Calu3 (cell line): ENCODE data around the gene AP1G1. TPM values are rescaled to one million over a fixed set of nuclear protein-coding genes. Genes with fewer than 3 reads are reported as not detected.

ENCODE experiments used
- BruUV-seq: library from RNA; stranded (reverse); fragments of 400-500 nt; replicated peaks from 2 replicates; lab custom pipeline; 2021; lab: Mats Ljungman, UMichigan
- CTCF ChIA-PET: fragments of 300-600 bp; sonication (Branson Sonifier 250); formaldehyde crosslinking; loops from one replicate; lab custom pipeline; 2022; ENCODE audit warnings: antibody characterized with exemption; lab: Charles Lee
- DNase-seq: peaks from one replicate; pipeline ENCODE4 v3.0.0; 2022
- H3K27ac Mint-ChIP-seq: one replicate; pipeline ENCODE4 v1.8.0; 2022; ENCODE audit warnings: mixed read lengths; ENCODE audit not compliant: unreplicated experiment
- H3K27me3 Mint-ChIP-seq: one replicate; pipeline ENCODE4 v1.8.0; 2022; ENCODE audit warnings: mixed read lengths; ENCODE audit not compliant: unreplicated experiment
- H3K36me3 Mint-ChIP-seq: one replicate; pipeline ENCODE4 v1.8.0; 2022; ENCODE audit warnings: mild to moderate bottlenecking, moderate library complexity, mixed read lengths; ENCODE audit not compliant: insufficient read depth, unreplicated experiment
- H3K4me1 Mint-ChIP-seq: one replicate; pipeline ENCODE4 v1.8.0; 2022; ENCODE audit warnings: mild to moderate bottlenecking, low read depth, mixed read lengths; ENCODE audit not compliant: unreplicated experiment
- H3K4me3 Mint-ChIP-seq: one replicate; pipeline ENCODE4 v1.8.0; 2022; ENCODE audit warnings: mild to moderate bottlenecking, low read depth, moderate library complexity, mixed read lengths; ENCODE audit not compliant: unreplicated experiment
- H3K9me3 Mint-ChIP-seq: one replicate; pipeline ENCODE4 v1.8.0; 2022; ENCODE audit warnings: low read depth, mixed read lengths; ENCODE audit not compliant: unreplicated experiment
- CTCF ChIP-seq: fragments of 200-600 bp; IDR thresholded peaks from one replicate; pipeline ENCODE4 v1.8.0; 2022; ENCODE audit warnings: antibody characterized with exemption; ENCODE audit not compliant: unreplicated experiment
- intact Hi-C: fragments of 100-400 bp; cut with micrococcal nuclease; formaldehyde crosslinking; loops from one replicate; pipeline ENCODE4 v1.10.0; 2022; ENCODE audit not compliant: unreplicated experiment
- total RNA-seq: library from RNA; stranded (reverse); gene quantifications from 2 replicates; pipeline ENCODE4 v1.2.3, GENCODE V29; 2022

Gene AP1G1
- total RNA-seq, 1 experiment from 2014 or later = 144 TPM

DNA sequence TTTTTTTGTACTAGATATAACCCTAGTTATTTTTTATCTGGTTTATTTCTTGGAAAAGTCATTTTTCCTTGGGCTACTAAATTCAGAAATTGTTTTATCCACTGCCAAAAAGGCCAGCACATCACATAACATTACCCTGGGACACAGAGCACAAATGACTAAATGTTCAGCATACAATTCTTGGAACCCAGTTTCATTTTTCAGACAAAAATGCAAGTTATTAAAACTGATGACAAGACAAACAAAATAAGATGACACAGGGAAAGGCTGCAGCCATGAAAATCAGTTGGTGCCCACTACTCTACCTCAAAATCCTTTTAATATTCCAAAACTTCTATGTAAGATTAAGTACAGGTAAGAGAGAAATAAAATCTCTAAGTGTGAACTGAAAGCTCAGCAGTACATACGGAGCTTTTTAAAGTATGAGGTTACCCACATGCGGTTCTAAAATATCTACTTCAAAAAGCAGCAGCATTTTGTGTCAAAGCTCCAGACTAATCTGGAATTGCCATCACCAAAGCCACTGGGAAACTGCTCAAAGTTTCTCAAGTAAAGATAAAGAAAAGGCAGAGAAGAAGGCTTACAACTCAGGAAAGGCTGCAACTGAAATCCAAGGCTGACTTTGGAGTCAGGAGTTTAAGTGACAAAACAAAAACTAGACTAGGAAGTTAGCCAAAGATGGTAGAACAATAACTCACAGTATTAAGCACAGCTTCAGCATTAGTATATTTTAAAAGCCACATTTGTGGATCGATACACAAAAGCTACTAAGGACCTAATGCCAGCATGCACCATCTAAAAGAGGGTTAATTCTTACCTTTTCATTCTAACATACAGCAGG lies 41.4 kb downstream of the AP1G1 start:
- H3K27me3 Mint-ChIP-seq = no peaks in the 10 kb centered on the region
- intact Hi-C loops = loop anchor here (2.0 kb wide), 1 partner anchor 18 kb away; no protein-coding TSS in a partner anchor
- CTCF ChIA-PET = interaction anchor here (0.6 kb wide), 1 partner anchor 335 kb away, joined by 3 read pairs; no protein-coding TSS in a partner anchor

GRCh38 chr16:71762186-71762585 lies 46.4 kb downstream of the AP1G1 start:
- Mint-ChIP-seq H3K4me3 (no peak overlapping the region), H3K27me3 (no peaks in the 10 kb centered on the region), H3K27ac (no peak overlapping the region), H3K4me1 (no peaks in the 10 kb centered on the region), H3K36me3 (peaks cover 37% of the 10 kb centered on the region), H3K9me3 (no peaks in the 10 kb centered on the region)
- no TSS peak for BruUV-seq
- DNase-seq = no peak
- intact Hi-C loops = no loop called here
- TF ChIP-seq CTCF = no peak
- CTCF ChIA-PET = interaction anchor here (1.1 kb wide), 1 partner anchor 10 kb away, joined by 3 read pairs; no protein-coding TSS in a partner anchor

More for the DNA sequence above, 41.4 kb downstream of the AP1G1 start:
- Mint-ChIP-seq H3K4me1 (peaks cover 16% of the 10 kb centered on the region), H3K4me3 (no peak overlapping the region), H3K36me3 (peaks cover 63% of the 10 kb centered on the region), H3K27ac (peak overlapping the region; percentile 36), H3K9me3 (no peaks in the 10 kb centered on the region)
- no TSS peak for BruUV-seq
- no peak for DNase-seq
- no peak for TF ChIP-seq CTCF

- CTCF ChIA-PET = no interaction called here
- Mint-ChIP-seq H3K9me3 (no peaks in the 10 kb centered on the region), H3K36me3 (peaks cover 47% of the 10 kb centered on the region), H3K4me3 (no peak overlapping the region), H3K27ac (no peak overlapping the region), H3K27me3 (no peaks in the 10 kb centered on the region), H3K4me1 (no peaks in the 10 kb centered on the region)
- intact Hi-C loops = no loop called here
- BruUV-seq = no TSS peak
- no peak for DNase-seq
- no peak for TF ChIP-seq CTCF
These were observed 47.5 kb downstream of the AP1G1 start for GRCh38 chr16:71761097-71761496.

- CTCF ChIA-PET = no interaction called here
- no peak for TF ChIP-seq CTCF
- BruUV-seq = no TSS peak
- no peak overlapping the region for H3K4me3 Mint-ChIP-seq
- H3K27ac Mint-ChIP-seq = no peak overlapping the region
- H3K9me3 Mint-ChIP-seq = no peaks in the 10 kb centered on the region
- no peak for DNase-seq
- peaks cover 55% of the 10 kb centered on the region for H3K36me3 Mint-ChIP-seq
- peaks cover 6% of the 10 kb centered on the region for H3K4me1 Mint-ChIP-seq
- intact Hi-C loops = no loop called here
- H3K27me3 Mint-ChIP-seq = no peaks in the 10 kb centered on the region
These were observed 50.3 kb downstream of the AP1G1 start for GRCh38 chr16:71758293-71758760.
